HEK293 (cell line): Measurements from ENCODE around the gene CCDC88C.
A peak's percentile ranks its signal among the peaks of the same experiment; 100 is the strongest.

Experiments used
- CTCF ChIA-PET: fragments of 350-600 bp; formaldehyde crosslinking; extraction: SDS; loops from one replicate; lab custom pipeline; 2021; ENCODE audit warnings: antibody characterized with exemption; lab: Yijun Ruan, JAX
- POLR2A ChIA-PET: fragments of 300-600 bp; formaldehyde crosslinking; extraction: SDS; loops from one replicate; lab custom pipeline; 2020; ENCODE audit warnings: antibody characterized with exemption, inconsistent platforms; lab: Yijun Ruan, JAX
- H3K27ac ChIP-seq: fragments of 200-500 bp; sonication (Bioruptor generic); 2 replicates; pipeline ENCODE4 v1.5.1; 2014; ENCODE audit warnings: low read depth, low read length, control low read depth, inconsistent platforms; ENCODE audit errors: extremely low read depth
- H3K36me3 ChIP-seq, 2 experiments: fragments of 200-500 bp in 1 of 2; sonication (Bioruptor generic) in 1 of 2; 1 replicate in 1 of 2; 2 replicates in 1 of 2; pipeline ENCODE4 v1.5.1; 2014 to 2017; ENCODE audit warnings: inconsistent platforms in 2 of 2, low read length in 2 of 2; ENCODE audit not compliant: control insufficient read depth in 2 of 2, insufficient read depth in 1 of 2
- H3K4me1 ChIP-seq: fragments of 200-500 bp; sonication (Bioruptor generic); 2 replicates; pipeline ENCODE4 v1.5.1; 2014; ENCODE audit warnings: mild to moderate bottlenecking, low read length, inconsistent platforms; ENCODE audit not compliant: control insufficient read depth, insufficient read depth
- H3K4me3 ChIP-seq: 2 replicates; pipeline ENCODE4 v1.5.1; 2011; ENCODE audit warnings: low read depth, mild to moderate bottlenecking, control low read depth, low read length, moderate library complexity
- H3K9me3 ChIP-seq: fragments of 200-500 bp; sonication (Bioruptor generic); 2 replicates; pipeline ENCODE4 v1.5.1; 2014; ENCODE audit warnings: low read depth, low read length, inconsistent platforms; ENCODE audit not compliant: control insufficient read depth, insufficient read depth
- CTCF ChIP-seq: fragments of 450-650 bp; formaldehyde crosslinking; IDR thresholded peaks from 2 replicates; pipeline ENCODE4 v1.5.1; 2016; ENCODE audit warnings: missing biosample characterization, missing genetic modification characterization
- EGR2 ChIP-seq: fragments of 450-650 bp; formaldehyde crosslinking; IDR thresholded peaks from 2 replicates; pipeline ENCODE4 v1.5.1; 2016; ENCODE audit warnings: low read depth, missing biosample characterization, missing genetic modification characterization
- GLI2 ChIP-seq: fragments of 450-650 bp; formaldehyde crosslinking; IDR thresholded peaks from 2 replicates; pipeline ENCODE4; 2017; ENCODE audit warnings: missing biosample characterization, missing genetic modification characterization, low read depth, borderline replicate concordance
- KLF1 ChIP-seq: fragments of 450-650 bp; formaldehyde crosslinking; IDR thresholded peaks from 2 replicates; pipeline ENCODE4 v1.5.1; 2016; ENCODE audit warnings: missing biosample characterization, missing genetic modification characterization
- KLF17 ChIP-seq: fragments of 450-650 bp; formaldehyde crosslinking; IDR thresholded peaks from 2 replicates; pipeline ENCODE4 v1.5.1; 2016; ENCODE audit warnings: missing biosample characterization, missing genetic modification characterization
- OSR2 ChIP-seq: fragments of 450-650 bp; formaldehyde crosslinking; IDR thresholded peaks from 2 replicates; pipeline ENCODE4 v1.5.1; 2016; ENCODE audit warnings: missing biosample characterization, missing genetic modification characterization
- RBAK ChIP-seq: fragments of 450-650 bp; formaldehyde crosslinking; IDR thresholded peaks from 2 replicates; pipeline ENCODE4 v1.5.1; 2016; ENCODE audit warnings: missing biosample characterization, missing genetic modification characterization
- SCRT1 ChIP-seq: fragments of 450-650 bp; formaldehyde crosslinking; IDR thresholded peaks from 2 replicates; pipeline ENCODE4 v1.5.1; 2016; ENCODE audit warnings: missing biosample characterization, missing genetic modification characterization, borderline replicate concordance
- ZBTB20 ChIP-seq: fragments of 450-650 bp; formaldehyde crosslinking; IDR thresholded peaks from 2 replicates; pipeline ENCODE4 v1.5.1; 2016; ENCODE audit warnings: missing biosample characterization, missing genetic modification characterization
- ZFHX2 ChIP-seq: fragments of 450-650 bp; formaldehyde crosslinking; conservative IDR thresholded peaks from 2 replicates; pipeline ENCODE4 v1.5.1; 2016; ENCODE audit warnings: missing biosample characterization, missing genetic modification characterization
- ZFP3 ChIP-seq: fragments of 450-650 bp; formaldehyde crosslinking; IDR thresholded peaks from 2 replicates; pipeline ENCODE4 v1.5.1; 2016; ENCODE audit warnings: low read depth, missing biosample characterization, missing genetic modification characterization
- ZNF121 ChIP-seq: fragments of 450-650 bp; formaldehyde crosslinking; IDR thresholded peaks from 2 replicates; pipeline ENCODE4 v1.5.1; 2016; ENCODE audit warnings: missing biosample characterization, missing genetic modification characterization
- ZNF175 ChIP-seq: fragments of 450-650 bp; formaldehyde crosslinking; IDR thresholded peaks from 2 replicates; pipeline ENCODE4 v1.5.1; 2016; ENCODE audit warnings: missing biosample characterization, missing genetic modification characterization
- ZNF2 ChIP-seq: fragments of 450-650 bp; formaldehyde crosslinking; IDR thresholded peaks from 2 replicates; pipeline ENCODE4 v1.5.1; 2016; ENCODE audit warnings: missing biosample characterization, missing genetic modification characterization
- ZNF202 ChIP-seq: fragments of 450-650 bp; formaldehyde crosslinking; IDR thresholded peaks from 2 replicates; pipeline ENCODE4 v1.5.1; 2016; ENCODE audit warnings: missing biosample characterization, missing genetic modification characterization, borderline replicate concordance
- ZNF302 ChIP-seq: fragments of 450-650 bp; formaldehyde crosslinking; IDR thresholded peaks from 2 replicates; pipeline ENCODE4 v1.5.1; 2016; ENCODE audit warnings: missing biosample characterization, missing genetic modification characterization, low read depth
- ZNF366 ChIP-seq: fragments of 450-650 bp; formaldehyde crosslinking; conservative IDR thresholded peaks from 2 replicates; pipeline ENCODE4 v1.5.1; 2016; ENCODE audit warnings: missing biosample characterization, missing genetic modification characterization
- ZNF394 ChIP-seq: fragments of 450-650 bp; formaldehyde crosslinking; IDR thresholded peaks from 2 replicates; pipeline ENCODE4 v1.5.1; 2016; ENCODE audit warnings: missing biosample characterization, missing genetic modification characterization, mild to moderate bottlenecking, moderate library complexity, borderline replicate concordance
- ZNF544 ChIP-seq: fragments of 450-650 bp; formaldehyde crosslinking; IDR thresholded peaks from 2 replicates; pipeline ENCODE4 v1.5.0; 2017; ENCODE audit warnings: missing biosample characterization, missing genetic modification characterization
- ZNF549 ChIP-seq: fragments of 450-650 bp; IDR thresholded peaks from 2 replicates; pipeline ENCODE4 v1.5.1; 2018; ENCODE audit warnings: missing biosample characterization, missing genetic modification characterization, mild to moderate bottlenecking, inconsistent platforms, moderate library complexity
- ZNF600 ChIP-seq: fragments of 450-650 bp; formaldehyde crosslinking; IDR thresholded peaks from 2 replicates; pipeline ENCODE4 v1.5.1; 2016; ENCODE audit warnings: missing biosample characterization, missing genetic modification characterization
- ZNF621 ChIP-seq: fragments of 450-650 bp; formaldehyde crosslinking; IDR thresholded peaks from 2 replicates; pipeline ENCODE4 v1.5.1; 2017; ENCODE audit warnings: missing biosample characterization, missing genetic modification characterization
- ZNF701 ChIP-seq: fragments of 450-650 bp; formaldehyde crosslinking; IDR thresholded peaks from 2 replicates; pipeline ENCODE4 v1.5.1; 2016; ENCODE audit warnings: missing biosample characterization, missing genetic modification characterization
- ZNF704 ChIP-seq: fragments of 450-650 bp; formaldehyde crosslinking; IDR thresholded peaks from 2 replicates; pipeline ENCODE4 v1.5.1; 2016; ENCODE audit warnings: missing biosample characterization, missing genetic modification characterization
- ZNF792 ChIP-seq: fragments of 450-650 bp; formaldehyde crosslinking; IDR thresholded peaks from 2 replicates; pipeline ENCODE4 v1.5.1; 2016; ENCODE audit warnings: missing biosample characterization, missing genetic modification characterization
- ZXDB ChIP-seq: fragments of 450-650 bp; formaldehyde crosslinking; IDR thresholded peaks from 2 replicates; pipeline ENCODE4 v1.5.1; 2016; ENCODE audit warnings: missing biosample characterization, missing genetic modification characterization
- TF ChIP-seq, protein P1 (sequence below): fragments of 450-650 bp; formaldehyde crosslinking; IDR thresholded peaks from 2 replicates; pipeline ENCODE4 v1.5.1; 2016; ENCODE audit warnings: missing biosample characterization, missing genetic modification characterization

Gene CCDC88C

DNA sequence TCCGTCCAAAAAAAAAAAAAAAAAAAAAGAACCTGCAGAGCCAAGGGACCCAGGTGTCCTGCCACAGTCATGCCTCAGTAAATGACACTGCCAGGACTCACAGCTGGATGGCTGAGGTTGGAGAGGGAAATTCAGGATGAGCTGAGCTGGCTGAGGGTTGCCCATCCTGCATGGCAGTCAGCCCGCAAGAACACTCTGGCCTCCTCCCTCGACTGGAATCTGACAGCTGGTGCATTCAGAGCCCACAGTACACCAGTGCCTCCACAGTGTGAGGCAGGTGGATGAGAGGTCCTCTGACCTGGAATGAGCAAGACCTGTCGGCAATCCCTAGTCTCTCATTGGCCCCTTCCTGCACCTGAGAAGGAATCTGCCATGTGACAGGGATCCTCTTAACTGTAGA is 98.7 kb downstream of the CCDC88C start:
- Histone ChIP-seq H3K4me1 (peaks cover 6% of the 10 kb centered on the region), H3K36me3 (peaks cover 6 to 53% of the 10 kb centered on the region in 2 experiments), H3K4me3 (no peak overlapping the region), H3K27ac (no peak overlapping the region), H3K9me3 (no peaks in the 10 kb centered on the region)
- ChIA-PET CTCF (interaction anchor here (0.7 to 9.5 kb wide), 2 partner anchors 101 to 109 kb away, joined by 5 to 77 read pairs; partner anchors contain the start of gene CCDC88C), POLR2A (no interaction called here)
- TF ChIP-seq ZNF792, result no peak
- no peak for TF ChIP-seq EGR2 (tag by site-specific recombination)
- no peak for TF ChIP-seq ZNF302
- no peak for TF ChIP-seq ZNF549
- no peak for TF ChIP-seq ZNF175
- TF ChIP-seq ZNF701 (tag by site-specific recombination), result no peak
- TF ChIP-seq ZBTB20, result no peak
- TF ChIP-seq ZFP3 (tag by site-specific recombination), result no peak
- no peak for TF ChIP-seq KLF17

DNA sequence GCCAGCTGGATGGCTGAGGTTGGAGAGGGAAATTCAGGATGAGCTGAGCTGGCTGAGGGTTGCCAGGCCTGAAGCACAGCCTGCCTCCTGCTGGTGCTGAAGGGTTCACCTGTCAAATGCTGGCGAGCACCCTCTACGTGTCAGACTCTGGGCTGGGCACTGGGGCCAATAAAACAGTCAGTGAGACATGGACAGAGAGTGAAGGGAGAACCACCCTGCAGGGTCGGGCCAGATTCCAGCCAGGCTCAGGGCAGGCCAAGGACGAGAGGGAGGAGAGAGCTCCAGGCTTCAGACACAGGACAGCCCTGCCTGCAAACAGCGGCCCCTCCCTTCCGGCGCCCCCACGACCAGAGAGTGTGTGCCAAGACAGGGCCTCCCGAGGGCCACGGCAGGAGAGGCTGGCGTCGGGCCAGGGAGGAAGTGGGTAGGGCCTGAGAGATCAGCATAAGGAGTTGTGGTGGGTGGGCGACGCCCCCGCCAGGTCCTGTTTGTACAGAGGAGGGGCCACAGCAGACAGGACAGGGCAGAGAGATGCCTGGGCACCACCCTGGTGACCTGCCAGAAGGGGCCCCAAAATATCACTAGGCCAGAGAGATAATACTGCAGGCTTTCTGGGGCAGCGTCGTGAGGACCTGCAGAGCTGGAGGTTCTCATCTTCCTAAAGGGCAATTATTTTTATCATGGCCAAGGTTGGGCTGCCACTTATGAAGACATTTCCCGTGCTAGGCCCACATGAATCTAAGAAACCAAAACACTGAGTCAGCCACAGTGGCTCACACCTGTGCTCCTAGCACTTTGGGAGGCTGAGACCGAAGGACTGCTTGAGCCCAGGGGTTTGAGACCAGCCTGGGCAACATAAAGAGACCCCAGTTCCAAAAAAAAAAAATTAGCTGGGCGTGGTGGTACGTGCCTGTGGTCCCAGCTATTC is 100.0 kb downstream of the CCDC88C start:
- peaks cover 6% of the 10 kb centered on the region for H3K4me1 ChIP-seq
- peaks cover 6 to 66% of the 10 kb centered on the region in 2 experiments for H3K36me3 ChIP-seq
- ChIA-PET POLR2A (no interaction called here), CTCF (interaction anchor here (0.6 to 9.5 kb wide), 4 partner anchors 10 to 544 kb away, joined by 3 to 77 read pairs (median 5); partner anchors contain the start of gene CCDC88C)
- no peak overlapping the region for H3K27ac ChIP-seq
- H3K9me3 ChIP-seq, result no peaks in the 10 kb centered on the region
- H3K4me3 ChIP-seq, result no peak overlapping the region
- TF ChIP-seq OSR2 (tag by site-specific recombination), result no peak
- peak; percentile 50 for TF ChIP-seq CTCF (tag by site-specific recombination)
- TF ChIP-seq ZBTB20, result 0 out of 2 replicates have a peak, but pooled peaks have one; percentile 25
- no peak for TF ChIP-seq ZNF704 (tag by site-specific recombination)
- TF ChIP-seq RBAK, result no peak
- no peak for TF ChIP-seq ZNF394
- TF ChIP-seq KLF17, result peak; percentile 58
- peak; percentile 41; the same call in 1 of the 2 replicates for TF ChIP-seq ZNF121 (tag by site-specific recombination)
- TF ChIP-seq ZNF621 (tag by site-specific recombination), result no peak
- peak; percentile 97 for TF ChIP-seq ZFHX2 (tag by site-specific recombination)
- TF ChIP-seq ZNF2 (tag by site-specific recombination), result no peak
- TF ChIP-seq ZNF544, result no peak
- peak; percentile 94 for TF ChIP-seq KLF1 (tag by site-specific recombination)
- TF ChIP-seq ZNF600 (tag by site-specific recombination), result no peak
- TF ChIP-seq SCRT1 (tag by site-specific recombination), result no peak
- TF ChIP-seq ZXDB (tag by site-specific recombination), result peak; percentile 41; the same call in 1 of the 2 replicates
- no peak for TF ChIP-seq GLI2 (tag by site-specific recombination)
- TF ChIP-seq EGR2 (tag by site-specific recombination), result peak; percentile 86
- no peak for TF ChIP-seq ZNF202 (tag by site-specific recombination)
- no peak for TF ChIP-seq ZNF366 (tag by site-specific recombination)
- TF ChIP-seq, protein P1, sequence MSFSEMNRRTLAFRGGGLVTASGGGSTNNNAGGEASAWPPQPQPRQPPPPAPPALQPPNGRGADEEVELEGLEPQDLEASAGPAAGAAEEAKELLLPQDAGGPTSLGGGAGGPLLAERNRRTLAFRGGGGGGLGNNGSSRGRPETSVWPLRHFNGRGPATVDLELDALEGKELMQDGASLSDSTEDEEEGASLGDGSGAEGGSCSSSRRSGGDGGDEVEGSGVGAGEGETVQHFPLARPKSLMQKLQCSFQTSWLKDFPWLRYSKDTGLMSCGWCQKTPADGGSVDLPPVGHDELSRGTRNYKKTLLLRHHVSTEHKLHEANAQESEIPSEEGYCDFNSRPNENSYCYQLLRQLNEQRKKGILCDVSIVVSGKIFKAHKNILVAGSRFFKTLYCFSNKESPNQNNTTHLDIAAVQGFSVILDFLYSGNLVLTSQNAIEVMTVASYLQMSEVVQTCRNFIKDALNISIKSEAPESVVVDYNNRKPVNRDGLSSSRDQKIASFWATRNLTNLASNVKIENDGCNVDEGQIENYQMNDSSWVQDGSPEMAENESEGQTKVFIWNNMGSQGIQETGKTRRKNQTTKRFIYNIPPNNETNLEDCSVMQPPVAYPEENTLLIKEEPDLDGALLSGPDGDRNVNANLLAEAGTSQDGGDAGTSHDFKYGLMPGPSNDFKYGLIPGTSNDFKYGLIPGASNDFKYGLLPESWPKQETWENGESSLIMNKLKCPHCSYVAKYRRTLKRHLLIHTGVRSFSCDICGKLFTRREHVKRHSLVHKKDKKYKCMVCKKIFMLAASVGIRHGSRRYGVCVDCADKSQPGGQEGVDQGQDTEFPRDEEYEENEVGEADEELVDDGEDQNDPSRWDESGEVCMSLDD (tag by site-specific recombination), result no peak
